ENCODE results near the gene PLEKHG5.

DNA sequence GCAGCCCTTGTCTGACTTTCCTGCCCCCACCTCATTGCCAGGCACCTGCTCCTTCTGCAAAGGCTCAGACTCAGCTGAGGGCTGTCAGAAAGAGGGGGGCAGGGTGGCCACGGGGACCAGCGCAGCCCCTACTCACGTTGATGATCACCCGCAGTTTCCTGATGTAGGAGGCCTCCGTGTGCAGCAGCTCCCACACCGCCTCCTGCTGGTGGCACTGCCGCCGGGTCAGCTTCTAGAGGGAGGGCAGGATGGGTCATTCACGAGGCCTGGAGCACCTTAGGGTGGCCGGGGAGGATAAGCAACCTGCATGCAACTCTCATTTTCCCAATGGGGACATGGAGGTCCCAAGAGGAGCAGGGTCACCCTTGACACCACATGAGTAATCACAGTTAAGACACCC lies 19.1 kb downstream of the PLEKHG5 start:
- TF ChIP-seq, protein P1, sequence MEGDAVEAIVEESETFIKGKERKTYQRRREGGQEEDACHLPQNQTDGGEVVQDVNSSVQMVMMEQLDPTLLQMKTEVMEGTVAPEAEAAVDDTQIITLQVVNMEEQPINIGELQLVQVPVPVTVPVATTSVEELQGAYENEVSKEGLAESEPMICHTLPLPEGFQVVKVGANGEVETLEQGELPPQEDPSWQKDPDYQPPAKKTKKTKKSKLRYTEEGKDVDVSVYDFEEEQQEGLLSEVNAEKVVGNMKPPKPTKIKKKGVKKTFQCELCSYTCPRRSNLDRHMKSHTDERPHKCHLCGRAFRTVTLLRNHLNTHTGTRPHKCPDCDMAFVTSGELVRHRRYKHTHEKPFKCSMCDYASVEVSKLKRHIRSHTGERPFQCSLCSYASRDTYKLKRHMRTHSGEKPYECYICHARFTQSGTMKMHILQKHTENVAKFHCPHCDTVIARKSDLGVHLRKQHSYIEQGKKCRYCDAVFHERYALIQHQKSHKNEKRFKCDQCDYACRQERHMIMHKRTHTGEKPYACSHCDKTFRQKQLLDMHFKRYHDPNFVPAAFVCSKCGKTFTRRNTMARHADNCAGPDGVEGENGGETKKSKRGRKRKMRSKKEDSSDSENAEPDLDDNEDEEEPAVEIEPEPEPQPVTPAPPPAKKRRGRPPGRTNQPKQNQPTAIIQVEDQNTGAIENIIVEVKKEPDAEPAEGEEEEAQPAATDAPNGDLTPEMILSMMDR (IDR thresholded peaks at IDR 0.05 in 4 of 5, conservative IDR thresholded peaks at IDR 0.05 in 1 of 5): no peak
- no peak for TF ChIP-seq POLR2A (IDR thresholded peaks at IDR 0.05)
